SK-N-SH treated with all-trans-retinoic acid at 6 μM for 48 hours (cell line): Measurements from ENCODE around the gene DTNB.

Source experiments
- ESRRG ChIP-seq: fragments of 250-450 bp; sonication (Bioruptor Pico); IDR thresholded peaks from 2 replicates; pipeline ENCODE4 v1.6.1; 2021; ENCODE audit warnings: mild to moderate bottlenecking
- GLIS3 ChIP-seq: fragments of 250-450 bp; sonication (Bioruptor Pico); IDR thresholded peaks from 2 replicates; pipeline ENCODE4 v1.5.0; 2020; ENCODE audit warnings: mild to moderate bottlenecking, moderate library complexity
- ISL1 ChIP-seq: fragments of 250-450 bp; sonication (Bioruptor Pico); IDR thresholded peaks from 2 replicates; pipeline ENCODE4 v2.1.2; 2022; ENCODE audit warnings: mild to moderate bottlenecking, moderate library complexity
- RARB ChIP-seq: fragments of 250-450 bp; sonication (Bioruptor Pico); IDR thresholded peaks from 2 replicates; pipeline ENCODE4 v1.8.0; 2021; ENCODE audit warnings: mild to moderate bottlenecking, moderate library complexity
- TCF4 ChIP-seq: fragments of 250-450 bp; sonication (Bioruptor Pico); IDR thresholded peaks from 2 replicates; pipeline ENCODE4 v1.8.0; 2021; ENCODE audit warnings: mild to moderate bottlenecking, moderate library complexity, borderline replicate concordance
- ZFP30 ChIP-seq: fragments of 450-650 bp; formaldehyde crosslinking; IDR thresholded peaks from 2 replicates; pipeline ENCODE4 v1.5.0; 2022; ENCODE audit warnings: mild to moderate bottlenecking, moderate library complexity
- TF ChIP-seq, protein P1 (sequence below): fragments of 250-450 bp; sonication (Bioruptor Pico); IDR thresholded peaks from 2 replicates; pipeline ENCODE4 v1.8.0; 2020; ENCODE audit warnings: mild to moderate bottlenecking, moderate library complexity, borderline replicate concordance
- TF ChIP-seq, protein P2 (sequence below): fragments of 250-450 bp; sonication (Bioruptor Pico); IDR thresholded peaks from 2 replicates; pipeline ENCODE4 v1.5.1; 2020; ENCODE audit warnings: low read depth, mild to moderate bottlenecking, moderate library complexity

GRCh38 chr2:25685741-25686140 is 12.4 kb upstream of the DTNB start:
- TF ChIP-seq, protein P1, sequence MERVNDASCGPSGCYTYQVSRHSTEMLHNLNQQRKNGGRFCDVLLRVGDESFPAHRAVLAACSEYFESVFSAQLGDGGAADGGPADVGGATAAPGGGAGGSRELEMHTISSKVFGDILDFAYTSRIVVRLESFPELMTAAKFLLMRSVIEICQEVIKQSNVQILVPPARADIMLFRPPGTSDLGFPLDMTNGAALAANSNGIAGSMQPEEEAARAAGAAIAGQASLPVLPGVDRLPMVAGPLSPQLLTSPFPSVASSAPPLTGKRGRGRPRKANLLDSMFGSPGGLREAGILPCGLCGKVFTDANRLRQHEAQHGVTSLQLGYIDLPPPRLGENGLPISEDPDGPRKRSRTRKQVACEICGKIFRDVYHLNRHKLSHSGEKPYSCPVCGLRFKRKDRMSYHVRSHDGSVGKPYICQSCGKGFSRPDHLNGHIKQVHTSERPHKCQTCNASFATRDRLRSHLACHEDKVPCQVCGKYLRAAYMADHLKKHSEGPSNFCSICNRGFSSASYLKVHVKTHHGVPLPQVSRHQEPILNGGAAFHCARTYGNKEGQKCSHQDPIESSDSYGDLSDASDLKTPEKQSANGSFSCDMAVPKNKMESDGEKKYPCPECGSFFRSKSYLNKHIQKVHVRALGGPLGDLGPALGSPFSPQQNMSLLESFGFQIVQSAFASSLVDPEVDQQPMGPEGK (CRISPR knock-in tag), result no peak
- TF ChIP-seq, protein P2, sequence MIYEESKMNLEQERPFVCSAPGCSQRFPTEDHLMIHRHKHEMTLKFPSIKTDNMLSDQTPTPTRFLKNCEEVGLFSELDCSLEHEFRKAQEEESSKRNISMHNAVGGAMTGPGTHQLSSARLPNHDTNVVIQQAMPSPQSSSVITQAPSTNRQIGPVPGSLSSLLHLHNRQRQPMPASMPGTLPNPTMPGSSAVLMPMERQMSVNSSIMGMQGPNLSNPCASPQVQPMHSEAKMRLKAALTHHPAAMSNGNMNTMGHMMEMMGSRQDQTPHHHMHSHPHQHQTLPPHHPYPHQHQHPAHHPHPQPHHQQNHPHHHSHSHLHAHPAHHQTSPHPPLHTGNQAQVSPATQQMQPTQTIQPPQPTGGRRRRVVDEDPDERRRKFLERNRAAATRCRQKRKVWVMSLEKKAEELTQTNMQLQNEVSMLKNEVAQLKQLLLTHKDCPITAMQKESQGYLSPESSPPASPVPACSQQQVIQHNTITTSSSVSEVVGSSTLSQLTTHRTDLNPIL (CRISPR knock-in tag), result no peak
- TF ChIP-seq GLIS3 (no peak), ESRRG (no peak), ISL1 (no peak), RARB (no peak), ZFP30 (no peak), TCF4 (no peak)
